NB4 (cell line): ENCODE results near the gene HYAL1.

Experiments
- CTCF ChIP-seq: IDR thresholded peaks from one replicate; pipeline ENCODE4 v1.5.1; 2012; ENCODE audit warnings: low read depth, low read length
- POLR2A ChIP-seq: IDR thresholded peaks from 2 replicates; pipeline ENCODE4 v1.6.1; 2011; ENCODE audit warnings: mild to moderate bottlenecking; ENCODE audit not compliant: insufficient read length; ENCODE audit errors: extremely low read depth

- TF ChIP-seq CTCF (no peak), POLR2A (no peak)
Measured at GRCh38 chr3:50323092-50323600, 19.8 kb upstream of the HYAL1 start.
